C4-2B (cell line): ENCODE measurements around the gene NCEH1.
"Not testable (repeated sequence)": the region's sequence is repeated elsewhere in the genome, so short reads cannot be mapped to it uniquely, and the experiment has no call there.

ENCODE experiments used
- CTCF ChIP-seq: fragments of 450-650 bp; conservative IDR thresholded peaks from 2 replicates; pipeline ENCODE4 v1.5.1; 2017; ENCODE audit warnings: mild to moderate bottlenecking
- ZFX ChIP-seq: fragments of 450-650 bp; IDR thresholded peaks from 2 replicates; pipeline ENCODE4 v1.6.1; 2017

- TF ChIP-seq CTCF, ZFX: not testable (repeated sequence)
Observed at GRCh38 chr3:172722536-172723040, 11.7 kb upstream of the NCEH1 start.
